GM19395 (cell line): ENCODE data around the gene EIF3K.

Experiments used
- ATAC-seq: cut with Tn5 transposase; IDR thresholded peaks from one replicate; pipeline ENCODE4 v1.9.1; 2021; ENCODE audit warnings: mild to moderate bottlenecking, moderate library complexity; ENCODE audit not compliant: unreplicated experiment

EIF3K gene

DNA sequence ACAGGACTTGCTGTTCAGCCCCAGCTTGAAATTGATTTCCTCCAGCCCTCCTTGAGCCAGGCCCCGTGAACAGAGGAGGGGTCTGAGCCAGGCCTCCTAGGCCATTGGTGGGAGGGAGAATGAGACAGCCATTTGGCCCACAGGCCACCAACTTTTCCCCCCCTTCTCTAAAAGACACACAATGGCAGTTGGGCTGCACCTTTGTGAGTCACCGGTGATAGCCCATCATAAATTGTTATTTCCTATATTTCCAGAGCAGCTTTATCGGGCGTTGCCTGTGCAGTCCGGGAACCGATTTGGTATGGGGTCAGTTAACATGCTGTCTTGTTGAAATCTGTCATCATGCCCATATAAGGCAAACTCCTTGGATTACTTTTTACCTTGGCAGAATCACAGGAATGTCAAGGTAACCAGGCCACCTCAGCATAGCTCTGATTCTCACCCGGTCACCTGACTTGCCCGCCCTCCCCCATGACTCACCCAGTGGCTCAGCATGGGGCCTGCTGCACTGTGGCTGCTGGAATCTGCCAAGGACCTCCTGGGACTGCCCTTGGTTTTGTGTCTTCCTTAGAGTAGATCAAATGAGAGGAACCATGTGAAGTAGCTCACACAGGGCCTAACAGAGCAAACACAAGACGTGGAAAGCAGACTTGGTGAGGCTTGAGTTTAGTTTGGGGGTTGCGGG is 64.5 kb downstream of the EIF3K start:
- no peak for ATAC-seq

- ATAC-seq = no peak
These were observed 65.3 kb downstream of the EIF3K start for GRCh38 chr19:38684078-38684861.

GRCh38 chr19:38684862-38685665 is 66.1 kb downstream of the EIF3K start:
- ATAC-seq = no peak

DNA sequence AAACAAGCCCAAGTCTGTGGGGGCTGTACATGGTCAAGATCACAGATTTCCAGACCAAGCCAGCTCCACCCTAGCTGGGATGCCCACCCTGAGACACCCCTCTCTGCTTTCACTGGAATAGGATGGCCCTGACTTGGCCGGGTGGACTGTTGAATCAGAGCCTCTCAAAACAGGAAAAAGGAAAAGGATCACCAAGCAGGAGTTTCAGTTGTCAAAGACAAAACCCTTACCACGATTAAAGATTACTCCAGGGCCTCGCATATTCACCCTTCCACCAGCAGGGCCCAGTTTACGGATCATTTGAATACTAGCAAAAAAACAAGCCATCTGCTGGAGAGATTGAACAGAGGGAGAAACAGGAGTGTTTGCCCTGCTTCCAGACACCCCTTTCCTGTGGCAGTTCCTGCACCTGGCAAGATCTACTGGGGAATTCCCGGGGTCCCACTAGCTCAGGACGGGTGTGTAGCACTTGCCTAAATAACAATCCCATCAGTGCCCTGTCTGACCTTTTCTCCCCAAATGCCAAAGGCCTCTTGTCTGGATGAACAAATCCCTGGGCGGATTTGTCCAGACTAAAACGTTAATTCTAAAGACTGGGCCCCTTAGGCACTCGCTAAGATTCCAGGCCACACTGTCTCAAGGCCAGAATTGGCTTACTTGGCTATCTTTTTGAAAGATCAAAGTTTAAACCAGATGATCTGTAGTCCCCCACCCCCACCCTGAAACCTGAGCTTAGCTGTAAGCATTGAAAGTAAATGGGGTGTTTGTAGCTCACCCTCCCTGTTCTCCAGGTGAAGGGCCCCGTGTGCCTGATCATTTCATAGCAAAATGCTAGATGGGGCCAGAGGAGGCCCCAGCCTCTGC is 66.9 kb downstream of the EIF3K start:
- no peak for ATAC-seq

DNA sequence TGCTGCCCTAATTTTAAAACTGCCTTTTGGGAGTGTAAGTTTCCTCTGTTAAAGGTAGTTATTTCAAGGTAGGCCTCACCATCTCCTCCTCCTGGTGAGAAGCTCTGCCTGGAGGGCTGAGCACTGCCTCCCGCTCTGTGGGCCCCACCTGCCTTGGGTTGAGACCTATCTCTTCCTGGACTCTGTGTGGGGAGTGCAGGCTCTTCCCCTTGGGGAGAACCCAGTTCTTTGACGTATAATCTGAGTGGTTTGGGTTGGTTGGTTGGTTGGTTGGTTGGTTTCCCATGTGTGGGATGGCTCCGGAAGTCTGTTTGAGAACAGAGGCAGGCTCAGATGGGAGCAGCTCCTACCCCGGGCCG is 67.5 kb downstream of the EIF3K start:
- no peak for ATAC-seq
